Esophagus squamous epithelium (tissue), 4 donors: Measurements from ENCODE around the gene CNNM1.

ENCODE experiments used
- CTCF ChIP-seq, 6 experiments: fragments of 450-650 bp in 4 of 6; fragments of 200-600 bp in 2 of 6; sonication (generic) in 2 of 6; IDR thresholded peaks; one replicate each; pipeline ENCODE4 v1.5.1; 2016 to 2019; ENCODE audit warnings: antibody characterized with exemption in 6 of 6, mild to moderate bottlenecking in 4 of 6, moderate library complexity in 4 of 6
- POLR2A ChIP-seq, 4 donors: fragments of 450-650 bp; IDR thresholded peaks; one replicate each; pipeline ENCODE4 v1.6.1; 2017; ENCODE audit warnings: antibody characterized with exemption in 4 of 4, mild to moderate bottlenecking in 4 of 4, moderate library complexity in 3 of 4

- no peak for TF ChIP-seq CTCF (IDR thresholded peaks at IDR 0.05)
- no peak for TF ChIP-seq POLR2A (IDR thresholded peaks at IDR 0.05)
Observed at GRCh38 chr10:99422529-99423096, 93.5 kb downstream of the CNNM1 start.
